ENCODE results near the gene KIAA0232.
"Not testable (repeated sequence)": the region's sequence is repeated elsewhere in the genome, so short reads cannot be mapped to it uniquely, and the experiment has no call there.

KIAA0232 gene

GRCh38 chr4:6887591-6888371, 105.3 kb downstream of the KIAA0232 start:
- no peak for DNase-seq

- no peak for DNase-seq
These were observed 106.1 kb downstream of the KIAA0232 start for GRCh38 chr4:6888506-6889071.

DNA sequence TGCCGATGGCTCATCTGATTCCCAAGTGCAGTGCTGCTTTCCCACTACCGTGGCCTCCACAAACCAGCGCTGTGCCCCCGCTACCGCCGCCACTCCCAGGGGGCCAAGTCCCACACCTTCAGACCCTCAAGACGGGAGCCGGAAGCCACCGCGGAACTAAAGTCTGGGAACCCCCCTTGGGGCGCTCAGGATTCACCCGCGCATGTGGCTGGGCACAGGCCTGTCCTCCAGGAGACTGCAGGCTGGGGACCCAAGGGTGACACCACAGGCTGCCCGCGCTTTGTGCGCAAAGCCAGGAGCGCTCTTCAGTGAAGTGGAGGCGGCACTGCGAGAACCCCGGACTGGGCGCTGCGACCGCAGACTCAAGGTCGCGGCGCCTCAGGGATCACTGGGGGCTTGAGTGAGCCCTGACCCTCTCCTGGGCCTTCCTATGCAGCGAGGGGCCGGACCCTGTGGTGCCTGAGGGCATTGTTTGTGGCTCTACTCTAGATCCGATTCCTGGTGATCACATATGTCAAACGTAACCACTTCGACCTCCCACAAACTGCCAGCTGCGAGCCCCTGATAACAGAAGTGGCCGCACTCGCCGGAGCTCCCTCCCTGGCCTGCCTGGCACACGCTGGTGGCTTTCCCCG, 106.7 kb downstream of the KIAA0232 start:
- no peak for DNase-seq

- no peak for DNase-seq
These were observed 107.3 kb downstream of the KIAA0232 start for GRCh38 chr4:6889736-6890324.

- no peak for DNase-seq
These were observed 107.8 kb downstream of the KIAA0232 start for GRCh38 chr4:6890358-6890757.

DNA sequence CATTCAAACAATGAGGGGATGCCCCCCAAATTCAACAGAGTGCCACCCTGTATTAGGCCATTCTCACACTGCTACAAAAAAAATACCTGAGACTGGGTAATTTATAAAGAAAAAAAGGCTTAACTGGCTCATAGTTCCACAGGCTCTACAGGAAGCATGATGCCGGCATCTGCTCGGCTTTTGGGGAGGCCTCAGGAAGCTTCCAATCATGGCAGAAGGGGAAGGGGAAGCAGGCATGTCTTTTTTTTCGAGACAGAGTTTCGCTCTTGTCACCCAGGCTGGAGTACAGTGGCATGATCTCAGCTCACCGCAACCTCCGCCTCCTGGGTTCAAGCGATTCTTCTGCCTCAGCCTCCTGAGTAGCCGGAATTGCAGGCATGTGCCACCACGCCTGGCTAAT, 108.4 kb downstream of the KIAA0232 start:
- not testable (repeated sequence) for DNase-seq

DNA sequence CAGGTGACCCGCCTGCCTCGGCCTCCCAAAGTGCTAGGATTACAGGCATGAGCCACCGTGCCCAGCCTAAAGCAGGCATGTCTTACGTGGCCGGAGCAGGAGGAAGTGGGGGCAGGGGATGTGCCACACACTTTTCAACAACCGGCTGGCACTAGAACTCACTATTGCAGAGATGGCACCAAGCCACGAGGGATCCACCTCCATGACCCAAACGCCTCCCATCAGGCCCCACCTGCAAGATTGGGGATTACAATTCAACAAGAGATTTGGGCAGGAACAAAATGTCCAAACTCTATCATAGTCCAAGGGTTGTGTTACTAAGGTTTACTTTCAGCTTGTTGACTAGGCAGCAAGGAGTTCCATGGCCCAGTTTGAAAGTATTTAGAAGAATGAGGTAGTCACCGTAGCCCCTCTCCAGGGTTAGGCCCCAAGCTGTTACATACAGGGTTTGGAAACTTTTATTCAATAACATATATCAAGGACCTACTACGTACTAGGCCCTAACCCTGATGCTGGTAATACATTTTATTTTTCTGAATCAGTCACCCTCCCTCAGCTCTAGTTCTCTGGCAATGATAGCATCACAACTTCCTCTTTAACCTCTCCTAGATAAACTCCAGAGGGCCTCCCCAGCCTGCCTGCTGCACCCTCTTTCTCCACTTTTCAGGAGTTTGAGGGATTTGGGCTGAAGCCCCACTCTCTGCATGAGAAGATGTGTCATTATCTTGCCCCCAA, 109.1 kb downstream of the KIAA0232 start:
- DNase-seq: no peak

- DNase-seq: no peak
These were observed 109.8 kb downstream of the KIAA0232 start for GRCh38 chr4:6892190-6892908.

- DNase-seq: no peak
These were observed 110.3 kb downstream of the KIAA0232 start for GRCh38 chr4:6892909-6893202.

DNA sequence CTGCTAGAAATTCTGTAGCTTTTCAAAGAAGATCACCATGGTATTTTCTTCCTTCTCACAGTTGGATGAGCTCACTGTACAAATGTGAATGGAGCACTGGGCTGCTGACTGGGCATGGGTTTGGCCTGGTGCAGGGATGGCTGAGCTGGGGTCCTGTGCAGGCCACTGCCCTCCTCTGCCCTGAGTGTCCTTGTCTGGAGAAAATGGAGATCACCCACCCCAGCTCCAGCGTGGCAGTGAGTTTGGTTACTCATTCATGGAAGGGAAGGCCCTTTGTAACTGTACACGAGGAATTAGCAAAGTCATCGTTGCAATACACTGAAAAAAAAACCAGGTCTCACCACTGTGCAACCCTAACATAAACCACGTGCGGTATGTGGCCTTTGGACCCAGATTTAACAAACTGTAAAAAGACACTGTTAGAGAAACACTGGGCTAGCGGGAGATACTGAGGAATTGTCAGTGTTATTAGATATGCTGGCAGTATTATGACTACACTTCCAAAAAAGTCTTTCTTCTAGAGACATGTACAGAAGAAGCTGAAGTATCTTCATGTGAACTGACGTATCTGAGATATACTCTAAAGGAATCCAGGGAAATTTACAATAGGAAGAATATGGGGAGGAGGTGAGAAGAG, 111.0 kb downstream of the KIAA0232 start:
- no peak for DNase-seq

- DNase-seq: no peak
These were observed 111.6 kb downstream of the KIAA0232 start for GRCh38 chr4:6894086-6894478.

GRCh38 chr4:6894528-6895498, 112.3 kb downstream of the KIAA0232 start:
- no peak for DNase-seq

- DNase-seq: no peak
These were observed 113.5 kb downstream of the KIAA0232 start for GRCh38 chr4:6896035-6896434.

DNA sequence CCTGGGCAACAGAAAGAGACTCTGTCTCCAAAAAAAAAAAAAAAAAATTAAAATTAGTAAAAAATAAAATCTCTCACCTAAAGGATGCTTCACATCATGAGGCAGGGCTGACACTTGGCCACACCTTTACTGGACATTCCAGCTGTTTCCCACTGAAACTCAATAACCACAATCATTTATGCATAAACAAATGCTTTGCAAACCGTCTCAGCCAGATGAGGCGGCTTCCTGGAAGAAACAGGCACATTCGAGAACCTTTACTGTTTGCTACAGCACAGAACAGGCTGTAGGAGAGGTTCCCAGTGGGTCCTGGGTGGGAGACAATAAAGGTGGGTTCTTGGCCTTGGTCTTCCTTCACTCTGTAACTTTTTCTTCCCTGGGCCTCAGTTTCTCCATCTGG, 116.2 kb downstream of the KIAA0232 start:
- no peak for DNase-seq

GRCh38 chr4:6900181-6900812, 117.8 kb downstream of the KIAA0232 start:
- no peak for DNase-seq

DNA sequence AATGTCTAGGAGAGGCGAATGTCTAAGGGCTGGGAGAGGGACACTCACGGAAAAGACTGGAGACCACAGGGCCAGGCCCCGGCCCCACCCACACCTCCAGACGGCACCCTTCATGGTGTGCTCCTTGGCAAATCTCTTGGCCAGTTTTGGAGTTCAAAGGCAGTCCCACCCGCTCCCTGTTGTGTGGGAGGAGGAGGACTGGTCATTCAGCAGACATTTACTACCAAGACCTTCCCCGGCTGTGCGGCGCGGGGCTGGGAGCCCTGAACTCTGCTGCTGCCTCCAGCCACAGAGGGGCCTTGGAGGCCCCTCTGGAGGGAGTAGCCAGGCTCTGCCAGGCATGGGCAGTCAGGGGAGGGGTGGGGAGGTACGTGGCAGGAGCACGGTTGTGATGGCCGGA, 118.4 kb downstream of the KIAA0232 start:
- no peak for DNase-seq

DNA sequence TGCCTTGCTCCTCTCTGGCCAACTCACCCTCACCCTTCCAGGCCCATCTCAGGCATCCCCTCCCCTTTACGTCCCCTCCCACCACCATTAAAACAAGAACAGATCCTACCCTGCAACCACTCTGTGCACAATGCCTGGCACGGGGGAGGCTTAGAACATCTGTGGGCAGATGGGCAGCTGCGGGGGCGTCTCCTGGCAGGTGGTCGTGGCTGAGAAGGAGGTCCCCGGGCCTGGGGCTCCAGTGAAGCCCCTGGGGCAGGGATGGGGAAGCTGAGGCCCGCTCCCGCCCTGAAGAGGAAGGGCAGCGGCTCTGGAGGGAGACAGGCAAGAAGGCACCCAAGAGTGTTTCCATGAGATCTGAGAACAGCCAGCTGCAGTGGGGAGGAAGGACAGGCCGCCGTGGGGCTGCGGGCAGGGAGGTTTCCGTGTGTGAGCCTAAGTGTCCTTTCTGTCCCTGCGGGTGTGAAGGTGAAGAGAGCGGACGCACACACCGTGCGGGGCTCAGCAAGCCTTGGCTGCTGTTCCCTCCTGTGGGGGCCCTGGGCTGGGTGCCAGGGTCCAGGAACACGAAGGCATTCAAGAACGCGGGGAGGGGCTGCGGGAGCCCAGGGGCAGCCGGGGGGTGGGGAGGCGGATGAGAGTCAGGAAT, 119.3 kb downstream of the KIAA0232 start:
- no peak for DNase-seq

DNA sequence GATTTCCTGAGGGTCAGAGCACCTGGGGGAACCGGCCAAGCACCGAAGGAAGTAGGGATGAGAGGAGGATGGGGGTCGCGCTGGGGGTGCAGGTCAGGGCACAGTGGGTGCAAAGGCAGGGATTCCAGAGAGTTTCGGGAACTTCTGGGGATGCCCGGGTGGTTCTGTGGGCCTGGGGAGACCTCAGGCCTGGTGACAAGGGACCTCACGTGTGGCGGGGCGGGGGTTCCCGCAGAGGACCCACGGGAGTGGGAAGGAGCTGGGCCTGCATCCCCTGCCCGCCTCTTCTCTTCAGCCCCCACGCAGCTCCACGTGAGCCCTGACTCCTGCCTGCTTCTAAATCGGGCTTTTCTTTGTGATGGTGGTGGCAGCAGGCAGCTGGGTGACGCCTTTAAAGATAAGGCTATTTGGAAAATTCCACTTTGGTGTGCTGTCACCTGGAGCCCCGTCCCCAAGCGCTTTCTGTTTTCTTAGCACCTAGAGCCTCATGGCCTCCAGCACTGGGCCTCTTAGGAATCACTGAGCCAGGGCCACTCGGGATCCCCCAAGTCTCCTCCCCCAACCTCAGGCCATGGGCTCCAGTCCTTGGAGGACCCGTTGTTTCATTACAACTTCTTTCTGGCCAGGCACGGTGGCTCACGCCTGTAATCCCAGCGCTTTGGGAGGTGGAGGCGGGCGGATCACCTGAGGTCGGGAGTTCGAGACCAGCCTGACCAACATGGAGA, 120.0 kb downstream of the KIAA0232 start:
- no peak for DNase-seq

Measured in cortex of kidney (tissue), 1 donor.